Subcutaneous adipose tissue (tissue), 4 donors: ENCODE results near the gene ARFIP1. TPM values are rescaled to one million over a fixed set of nuclear protein-coding genes. Genes with fewer than 3 reads are reported as not detected.

Experiments
- total RNA-seq, 4 donors: library from RNA; depleted of rRNA; stranded (reverse); fragments of >200 nt; gene quantifications; one replicate each; pipeline ENCODE4 v1.1.0, GENCODE V29; 2016
- TF ChIP-seq, protein P1 (sequence below): fragments of 450-650 bp; IDR thresholded peaks from one replicate; pipeline ENCODE4 v1.5.1; 2016; ENCODE audit warnings: low read depth, mild to moderate bottlenecking, control low read depth, antibody characterized with exemption, moderate library complexity

ARFIP1 gene
- total RNA-seq, 4 donors from 2014 or later = 17.7 to 31.8 (median 27.3) TPM

DNA sequence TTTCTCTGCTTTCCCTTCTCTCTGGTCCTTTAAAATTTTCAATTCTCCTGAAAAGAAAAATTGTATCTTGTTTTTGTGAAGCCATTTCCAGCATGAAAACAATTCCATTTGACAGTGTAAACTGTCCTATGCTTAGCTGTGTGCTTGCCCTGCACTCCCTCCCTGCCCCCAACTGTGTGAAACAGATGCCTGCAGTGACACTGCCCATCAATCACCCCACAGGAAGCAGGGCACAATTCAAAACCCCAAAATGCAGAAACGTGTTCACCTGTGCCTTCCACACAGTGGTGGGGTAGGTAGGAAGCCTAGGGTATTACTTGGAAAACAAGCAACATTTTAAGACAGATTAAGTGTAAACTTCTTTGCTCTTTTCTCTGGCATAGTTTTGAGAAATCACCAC, 150.1 kb downstream of the ARFIP1 start:
- TF ChIP-seq, protein P1, sequence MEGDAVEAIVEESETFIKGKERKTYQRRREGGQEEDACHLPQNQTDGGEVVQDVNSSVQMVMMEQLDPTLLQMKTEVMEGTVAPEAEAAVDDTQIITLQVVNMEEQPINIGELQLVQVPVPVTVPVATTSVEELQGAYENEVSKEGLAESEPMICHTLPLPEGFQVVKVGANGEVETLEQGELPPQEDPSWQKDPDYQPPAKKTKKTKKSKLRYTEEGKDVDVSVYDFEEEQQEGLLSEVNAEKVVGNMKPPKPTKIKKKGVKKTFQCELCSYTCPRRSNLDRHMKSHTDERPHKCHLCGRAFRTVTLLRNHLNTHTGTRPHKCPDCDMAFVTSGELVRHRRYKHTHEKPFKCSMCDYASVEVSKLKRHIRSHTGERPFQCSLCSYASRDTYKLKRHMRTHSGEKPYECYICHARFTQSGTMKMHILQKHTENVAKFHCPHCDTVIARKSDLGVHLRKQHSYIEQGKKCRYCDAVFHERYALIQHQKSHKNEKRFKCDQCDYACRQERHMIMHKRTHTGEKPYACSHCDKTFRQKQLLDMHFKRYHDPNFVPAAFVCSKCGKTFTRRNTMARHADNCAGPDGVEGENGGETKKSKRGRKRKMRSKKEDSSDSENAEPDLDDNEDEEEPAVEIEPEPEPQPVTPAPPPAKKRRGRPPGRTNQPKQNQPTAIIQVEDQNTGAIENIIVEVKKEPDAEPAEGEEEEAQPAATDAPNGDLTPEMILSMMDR = no peak

DNA sequence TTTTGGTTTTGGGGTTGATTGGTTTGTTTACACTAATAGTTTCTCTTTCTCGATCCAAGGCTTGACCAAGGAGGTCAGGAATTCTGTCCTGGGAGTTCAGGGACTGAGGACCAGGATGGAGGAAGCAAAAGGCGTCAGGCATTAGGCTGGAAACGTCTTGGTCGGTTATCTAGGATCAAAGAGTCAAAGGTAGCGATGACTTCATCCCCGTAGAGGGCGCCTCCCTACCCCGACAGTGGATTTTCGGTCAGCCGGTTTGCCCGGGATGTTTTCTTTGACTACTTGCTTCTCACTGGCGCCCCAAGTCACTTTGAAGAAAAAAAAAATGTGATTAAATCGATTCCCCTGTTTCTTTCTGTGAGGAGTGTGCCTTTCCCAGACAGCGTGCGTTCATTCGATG, 155.4 kb downstream of the ARFIP1 start:
- TF ChIP-seq, protein P1 = no peak

DNA sequence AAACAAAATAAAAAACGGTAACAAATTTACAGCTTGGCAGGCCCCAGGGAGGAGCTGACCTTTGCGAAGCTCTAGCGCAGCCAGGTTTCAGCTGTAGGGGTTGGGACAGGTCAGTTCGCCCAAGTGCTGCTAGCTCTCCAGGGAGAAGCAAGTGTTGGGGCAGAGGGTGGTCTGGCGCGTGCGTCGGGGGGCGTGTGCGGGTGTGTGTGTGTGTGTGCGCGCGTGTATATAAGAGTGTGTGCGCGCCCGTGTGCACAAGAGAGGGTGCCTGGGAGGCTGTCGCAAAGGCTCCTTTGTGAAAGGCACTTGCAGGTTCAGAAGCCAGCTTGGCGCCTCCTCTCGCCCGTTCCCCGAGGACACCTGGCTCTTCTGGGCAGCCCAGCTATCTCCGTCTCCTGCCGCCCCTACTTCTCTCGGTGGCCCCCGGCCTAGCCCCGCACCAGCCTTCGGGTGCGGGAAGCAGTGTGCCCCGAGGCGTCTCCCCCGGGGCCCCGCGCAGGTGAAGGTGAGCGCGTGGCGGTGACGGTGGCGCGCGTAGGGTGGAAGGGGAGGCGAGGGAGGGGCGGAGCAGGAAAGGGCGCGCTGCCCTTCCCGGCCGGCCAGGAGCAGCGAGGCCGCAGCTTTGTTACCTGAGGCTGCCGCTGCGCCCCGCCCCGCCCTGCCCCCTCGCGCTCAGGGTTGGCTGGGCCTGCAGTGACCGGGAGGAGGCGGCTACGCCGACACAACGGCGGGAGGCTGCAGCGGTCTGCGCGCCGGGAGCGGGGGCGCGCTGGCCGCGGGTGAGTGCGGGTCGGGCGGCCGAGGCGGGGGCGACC, 156.1 kb downstream of the ARFIP1 start, which contains the start of gene FHDC1:
FHDC1 (plus strand) TSS at position 693 of the 815 bp plus-strand sequence. CDS start 6,735 bp downstream, outside the sequence.
- TF ChIP-seq, protein P1 = no peak

DNA sequence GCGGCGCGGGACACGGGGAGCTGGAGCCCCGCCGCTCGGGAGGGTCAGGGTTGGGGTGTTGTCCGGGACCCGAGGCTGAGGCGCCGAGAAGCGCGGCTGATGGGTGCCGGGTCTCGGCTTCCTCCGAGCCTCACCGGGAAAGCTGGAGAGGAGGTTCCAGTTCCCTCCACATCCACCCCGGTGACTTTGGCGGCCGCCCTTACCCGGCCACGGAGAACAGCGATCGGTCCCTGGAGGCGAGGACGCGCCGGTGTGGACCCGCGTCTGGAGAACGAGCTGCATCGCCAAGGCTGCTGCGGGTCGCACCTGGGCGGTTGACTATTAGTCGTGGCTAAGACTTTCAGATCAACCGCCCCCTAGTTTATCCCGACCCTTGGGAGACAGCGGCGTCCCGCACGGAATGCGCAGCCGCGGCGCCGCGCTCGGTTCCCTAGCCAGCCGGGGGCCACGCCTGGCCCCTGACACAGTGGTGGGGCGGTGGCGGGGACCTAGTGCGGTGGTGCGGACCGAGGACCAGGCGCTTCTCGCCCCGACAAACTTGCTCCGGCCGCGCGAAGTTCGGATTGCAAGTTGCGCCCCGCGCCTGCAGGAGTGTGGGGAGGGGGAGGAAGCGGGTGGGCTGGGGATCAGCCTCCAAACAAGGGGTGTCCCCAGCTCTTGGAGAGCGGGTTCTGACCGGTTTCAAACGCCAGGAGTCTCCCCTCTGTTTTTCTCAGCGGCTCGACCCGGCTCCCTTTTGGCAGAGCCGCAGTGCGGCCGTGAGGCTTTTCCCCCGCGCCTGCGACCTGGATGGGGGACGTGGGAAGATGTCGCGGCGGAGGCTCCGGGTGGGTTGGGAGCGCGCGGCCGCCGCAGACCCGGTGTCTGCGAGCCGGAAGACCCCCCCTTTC, 156.9 kb downstream of the ARFIP1 start:
- TF ChIP-seq, protein P1 = no peak

DNA sequence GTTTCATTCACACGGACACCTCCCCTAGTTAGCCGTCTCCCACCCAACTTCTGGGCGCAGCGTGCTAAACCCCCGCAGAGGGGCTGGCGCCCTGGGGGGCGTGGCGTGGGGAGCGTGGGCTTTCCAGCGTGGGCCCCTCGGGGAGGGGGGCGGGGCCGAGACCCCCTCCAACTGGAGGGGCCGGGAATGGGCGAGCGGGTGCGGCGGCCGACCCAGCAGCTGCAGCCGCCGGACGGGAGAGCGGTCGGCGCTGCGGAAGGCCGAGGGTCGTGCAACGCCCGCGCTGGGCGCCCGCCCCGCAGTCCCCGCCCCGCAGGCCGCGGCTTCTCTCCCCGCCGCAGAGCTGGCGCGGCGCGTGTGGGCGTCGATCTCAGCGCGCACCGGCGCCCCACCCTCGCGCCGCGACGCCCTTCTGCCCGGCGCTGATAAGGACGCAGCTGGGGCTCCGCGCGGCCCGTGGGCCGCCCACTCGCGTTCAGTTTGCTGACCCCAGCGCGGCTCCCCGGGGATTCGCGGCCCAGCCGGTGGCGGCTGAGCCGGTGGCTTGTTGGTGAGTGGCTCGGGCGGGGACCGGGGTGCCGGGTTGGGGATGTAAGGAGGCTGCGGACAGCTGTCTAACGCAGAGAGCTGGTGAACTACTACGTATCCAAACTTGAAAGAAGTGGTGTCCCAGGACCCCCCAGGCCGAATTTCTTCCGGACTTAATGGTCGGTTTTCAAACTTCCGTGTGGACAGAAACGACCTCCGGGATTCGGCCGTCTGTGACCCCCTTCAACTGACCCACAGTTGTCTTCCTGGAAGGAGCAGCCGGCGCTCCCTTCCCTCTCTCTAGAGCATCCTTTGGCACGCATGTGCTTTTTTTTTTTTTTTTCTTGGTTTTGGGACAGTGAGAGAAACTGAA, 157.8 kb downstream of the ARFIP1 start:
- TF ChIP-seq, protein P1 = no peak

DNA sequence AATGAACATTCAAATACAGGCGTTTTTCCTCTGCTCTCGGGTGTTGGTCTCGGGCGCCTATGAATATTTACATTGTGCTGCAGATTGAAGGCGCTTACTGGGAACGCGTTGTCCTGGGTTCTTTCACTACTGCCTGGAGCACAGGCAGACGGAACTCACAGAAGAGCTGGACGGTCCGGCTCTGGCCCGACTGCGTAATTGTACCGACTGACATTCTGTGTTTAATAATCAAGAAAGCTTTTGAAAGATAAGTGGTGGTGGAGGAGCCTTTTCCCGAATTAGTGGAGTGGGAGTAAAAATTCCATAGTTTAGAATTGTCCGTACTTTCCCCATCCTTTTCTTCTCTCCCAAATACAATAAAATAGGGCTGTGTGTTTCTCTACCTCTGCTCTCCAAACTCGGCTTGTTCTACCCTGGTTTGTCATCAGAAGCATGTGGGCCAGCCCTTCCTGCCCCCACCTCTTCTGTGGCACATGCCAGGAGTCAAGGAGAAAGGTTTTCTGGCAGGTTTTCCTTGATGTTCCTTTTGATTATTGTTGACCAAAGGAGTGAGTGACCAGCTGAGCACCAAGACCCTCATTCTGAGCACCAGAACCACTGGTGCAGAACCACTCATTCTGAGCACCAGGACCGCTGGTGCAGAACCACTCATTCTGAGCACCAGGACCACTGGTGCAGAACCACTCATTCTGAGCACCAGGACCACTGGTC, 158.6 kb downstream of the ARFIP1 start:
- TF ChIP-seq, protein P1 = no peak
